ENCODE data around the gene ST6GALNAC3. TPM values are rescaled to one million over a fixed set of nuclear protein-coding genes. Genes with fewer than 3 reads are reported as not detected.

Gene ST6GALNAC3
- polyA plus RNA-seq (2011; rRNA removed) (1.2 and 1.7 TPM in 2 replicates), polyA plus RNA-seq (2017; fragmentation: RNase III; extraction: RNeasy Plus Mini Kit Qiagen cat#74134 plus additional on column Dnase treatment) (0.92 to 1.5 TPM (median 1.1 TPM) in 3 replicates), polyA minus RNA-seq (2011; rRNA and poly(A)+ RNA removed) (1.8 and 2.2 TPM in 2 replicates)
- 0.16 and 0.19 TPM in 2 replicates for polyA plus RNA-seq (2012; cell fraction: cytosol; rRNA removed)
- polyA plus RNA-seq (2012; cell fraction: nucleus; rRNA removed): 0.04 and 0.07 TPM in 2 replicates

DNA sequence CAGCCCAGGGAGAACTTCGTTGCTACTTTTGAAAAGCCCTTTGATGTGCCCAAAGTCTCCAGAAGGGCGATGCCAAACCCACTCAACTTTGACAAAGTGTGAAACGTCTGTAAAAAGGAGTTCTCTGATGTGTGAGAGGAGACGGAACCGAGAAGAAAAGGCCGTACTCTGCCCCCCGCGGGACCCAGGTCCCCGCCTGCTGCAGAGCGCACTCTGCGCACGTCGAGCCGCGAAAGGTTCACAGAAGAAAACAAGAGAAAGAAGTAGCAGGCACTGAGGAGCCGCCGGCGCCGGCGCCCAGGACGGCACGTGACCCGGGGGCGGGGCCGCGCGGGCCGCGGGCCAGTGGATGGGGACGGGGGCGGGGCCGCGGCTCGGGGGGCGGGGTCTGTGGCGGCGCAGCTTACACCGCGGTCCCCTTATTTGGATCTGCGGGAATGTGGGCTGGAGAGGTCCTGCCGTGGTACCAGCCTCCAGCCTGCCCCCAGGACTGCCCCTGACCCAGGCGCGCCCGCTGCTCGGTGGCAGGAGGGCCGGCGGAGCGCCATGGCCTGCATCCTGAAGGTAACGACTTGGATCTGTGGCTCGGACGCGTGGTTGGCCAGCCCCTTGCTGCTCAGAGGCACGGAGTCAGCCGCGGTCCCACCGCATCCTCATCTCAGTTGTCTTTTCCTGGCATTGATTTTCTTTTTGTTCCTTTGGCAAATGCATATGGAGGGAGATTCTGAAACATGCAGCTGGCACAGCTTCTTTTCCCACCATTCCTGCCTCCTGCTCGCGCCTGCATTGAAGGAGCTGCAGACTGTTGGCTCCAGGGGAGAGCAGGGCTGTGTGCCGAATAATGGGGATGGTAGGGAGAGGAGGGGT is at the start of gene ST6GALNAC3:
Gene ST6GALNAC3 (plus strand): TSS at position 426 of the 867 bp plus-strand sequence.
- DNase-seq (ENCODE audit: low read depth in 1 of 2, low spot score in 1 of 2) (peak; percentile 32 to 44), ATAC-seq (peak; percentile 90 to 96), FAIRE-seq (no peak)
- Histone ChIP-seq H3K4me2 (peak within 1 kb of the TSS; percentile 83), H3K4me1 (peaks cover 16% of the 10 kb centered on the region; the same call in 2 of the 3 replicates), H3K27ac (peak within 1 kb of the TSS; percentile 63 to 82; a peak in 5 of 6 replicates), H3K4me3 (peak within 1 kb of the TSS; percentile 62), H3K9me3 (no peaks in the 10 kb centered on the region)
- ChIA-PET CTCF (no interaction called here), POLR2A (no interaction called here)
- TF ChIP-seq, protein P1, sequence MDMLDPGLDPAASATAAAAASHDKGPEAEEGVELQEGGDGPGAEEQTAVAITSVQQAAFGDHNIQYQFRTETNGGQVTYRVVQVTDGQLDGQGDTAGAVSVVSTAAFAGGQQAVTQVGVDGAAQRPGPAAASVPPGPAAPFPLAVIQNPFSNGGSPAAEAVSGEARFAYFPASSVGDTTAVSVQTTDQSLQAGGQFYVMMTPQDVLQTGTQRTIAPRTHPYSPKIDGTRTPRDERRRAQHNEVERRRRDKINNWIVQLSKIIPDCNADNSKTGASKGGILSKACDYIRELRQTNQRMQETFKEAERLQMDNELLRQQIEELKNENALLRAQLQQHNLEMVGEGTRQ (IDR thresholded peaks at IDR 0.05): peak; percentile 41
- TF ChIP-seq TP53 (CRISPR knock-in tag; IDR thresholded peaks at IDR 0.05) (no peak), CEBPB (IDR thresholded peaks at IDR 0.05) (no peak), JUN (IDR thresholded peaks at IDR 0.05) (peak in 1 of 2 experiments; percentile 26; a peak in 1 of 5 replicates), BHLHE40 (IDR thresholded peaks at IDR 0.05; ENCODE audit: low read depth, low read length) (peak; percentile 37; the same call in 1 of the 2 replicates), POLR2A (IDR thresholded peaks at IDR 0.05; ENCODE audit: low read length) (peak; percentile 36)
- 6% methylated on average over 33 of the region's 59 CpGs for WGBS (ENCODE audit: missing lambda C conversion rate)

DNA sequence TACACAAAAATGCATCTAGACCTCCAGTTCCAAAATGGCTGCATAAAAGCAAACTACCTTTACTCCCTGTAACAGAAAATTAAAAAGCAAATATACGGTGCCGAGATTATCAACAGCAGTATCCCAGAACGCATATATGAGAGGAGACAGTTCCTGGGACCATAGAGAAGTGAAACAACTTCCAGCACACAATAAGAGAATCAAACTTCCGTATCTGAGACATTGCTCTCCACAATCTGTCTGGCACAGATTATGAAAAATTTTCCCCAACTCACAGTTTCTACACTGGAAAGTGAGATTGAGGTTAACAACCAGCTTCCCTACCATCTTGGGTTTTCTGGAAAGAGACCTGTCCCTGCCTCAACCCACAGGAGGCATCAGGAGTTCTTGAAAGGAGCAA is 47.2 kb upstream of the ST6GALNAC3 start:
- 22% methylated on average over 4 of the region's 4 CpGs for WGBS (ENCODE audit: missing lambda C conversion rate)
- CTCF ChIA-PET: no interaction called here
- ATAC-seq (no peak), FAIRE-seq (no peak), DNase-seq (ENCODE audit: low read depth in 1 of 2, low spot score in 1 of 2) (no peak)
- TF ChIP-seq PHF8 (IDR thresholded peaks at IDR 0.05; ENCODE audit: borderline replicate concordance, low read depth) (no peak), CHD2 (IDR thresholded peaks at IDR 0.05; ENCODE audit: low read length, partially characterized antibody) (no peak), GATA3 (IDR thresholded peaks at IDR 0.05; ENCODE audit: borderline replicate concordance) (no peak), MYC (IDR thresholded peaks at IDR 0.05; ENCODE audit: borderline replicate concordance, low read length) (no peak), FOSB (CRISPR knock-in tag; IDR thresholded peaks at IDR 0.05) (no peak), SREBF2 (IDR thresholded peaks at IDR 0.05) (no peak)
- TF ChIP-seq, protein P2, sequence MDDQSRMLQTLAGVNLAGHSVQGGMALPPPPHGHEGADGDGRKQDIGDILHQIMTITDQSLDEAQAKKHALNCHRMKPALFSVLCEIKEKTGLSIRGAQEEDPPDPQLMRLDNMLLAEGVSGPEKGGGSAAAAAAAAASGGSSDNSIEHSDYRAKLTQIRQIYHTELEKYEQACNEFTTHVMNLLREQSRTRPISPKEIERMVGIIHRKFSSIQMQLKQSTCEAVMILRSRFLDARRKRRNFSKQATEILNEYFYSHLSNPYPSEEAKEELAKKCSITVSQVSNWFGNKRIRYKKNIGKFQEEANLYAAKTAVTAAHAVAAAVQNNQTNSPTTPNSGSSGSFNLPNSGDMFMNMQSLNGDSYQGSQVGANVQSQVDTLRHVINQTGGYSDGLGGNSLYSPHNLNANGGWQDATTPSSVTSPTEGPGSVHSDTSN (IDR thresholded peaks at IDR 0.05): no peak
- POLR2A ChIA-PET: no interaction called here
- Histone ChIP-seq H3K4me3 (no peak overlapping the region), H3K27ac (no peak overlapping the region), H3K9me3 (no peaks in the 10 kb centered on the region), H3K4me1 (no peaks in the 10 kb centered on the region), H3K4me2 (no peak overlapping the region)

DNA sequence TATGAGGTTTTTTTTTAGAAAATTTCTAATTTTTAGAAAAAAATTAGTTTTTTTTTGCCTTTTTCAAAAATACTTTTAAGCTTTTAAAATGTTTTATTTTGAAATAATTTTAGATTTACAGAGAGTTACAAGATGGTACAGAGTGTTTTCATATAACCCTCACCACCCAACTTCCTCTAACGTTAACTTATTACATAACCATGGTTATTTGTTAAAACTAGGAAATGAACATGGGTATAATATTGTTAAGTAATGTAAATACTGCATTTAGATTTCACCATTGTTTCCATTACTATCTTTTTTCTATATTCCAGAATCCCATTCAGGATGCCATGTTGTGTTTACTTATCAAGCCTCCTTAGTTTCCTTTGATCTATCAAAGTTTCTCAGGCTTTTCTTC is 45.2 kb upstream of the ST6GALNAC3 start:
- ATAC-seq (no peak), DNase-seq (ENCODE audit: low read depth in 1 of 2, low spot score in 1 of 2) (no peak), FAIRE-seq (no peak)
- Histone ChIP-seq H3K4me1 (no peaks in the 10 kb centered on the region), H3K4me3 (no peak overlapping the region), H3K9me3 (no peaks in the 10 kb centered on the region), H3K4me2 (no peak overlapping the region), H3K27ac (no peak overlapping the region)
- POLR2A ChIA-PET: no interaction called here
- CTCF ChIA-PET: no interaction called here
- WGBS (ENCODE audit: missing lambda C conversion rate): 37% methylated on average over 1 of the region's 1 CpG
- TF ChIP-seq EP300 (IDR thresholded peaks at IDR 0.05): no peak
- TF ChIP-seq, protein P3, sequence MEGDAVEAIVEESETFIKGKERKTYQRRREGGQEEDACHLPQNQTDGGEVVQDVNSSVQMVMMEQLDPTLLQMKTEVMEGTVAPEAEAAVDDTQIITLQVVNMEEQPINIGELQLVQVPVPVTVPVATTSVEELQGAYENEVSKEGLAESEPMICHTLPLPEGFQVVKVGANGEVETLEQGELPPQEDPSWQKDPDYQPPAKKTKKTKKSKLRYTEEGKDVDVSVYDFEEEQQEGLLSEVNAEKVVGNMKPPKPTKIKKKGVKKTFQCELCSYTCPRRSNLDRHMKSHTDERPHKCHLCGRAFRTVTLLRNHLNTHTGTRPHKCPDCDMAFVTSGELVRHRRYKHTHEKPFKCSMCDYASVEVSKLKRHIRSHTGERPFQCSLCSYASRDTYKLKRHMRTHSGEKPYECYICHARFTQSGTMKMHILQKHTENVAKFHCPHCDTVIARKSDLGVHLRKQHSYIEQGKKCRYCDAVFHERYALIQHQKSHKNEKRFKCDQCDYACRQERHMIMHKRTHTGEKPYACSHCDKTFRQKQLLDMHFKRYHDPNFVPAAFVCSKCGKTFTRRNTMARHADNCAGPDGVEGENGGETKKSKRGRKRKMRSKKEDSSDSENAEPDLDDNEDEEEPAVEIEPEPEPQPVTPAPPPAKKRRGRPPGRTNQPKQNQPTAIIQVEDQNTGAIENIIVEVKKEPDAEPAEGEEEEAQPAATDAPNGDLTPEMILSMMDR (IDR thresholded peaks at IDR 0.05): no peak
- no peak for TF ChIP-seq CBX8 (IDR thresholded peaks at IDR 0.05)
- no peak for TF ChIP-seq JUN (IDR thresholded peaks at IDR 0.05)
- TF ChIP-seq, protein P1 (IDR thresholded peaks at IDR 0.05): no peak
- TF ChIP-seq, protein P4, sequence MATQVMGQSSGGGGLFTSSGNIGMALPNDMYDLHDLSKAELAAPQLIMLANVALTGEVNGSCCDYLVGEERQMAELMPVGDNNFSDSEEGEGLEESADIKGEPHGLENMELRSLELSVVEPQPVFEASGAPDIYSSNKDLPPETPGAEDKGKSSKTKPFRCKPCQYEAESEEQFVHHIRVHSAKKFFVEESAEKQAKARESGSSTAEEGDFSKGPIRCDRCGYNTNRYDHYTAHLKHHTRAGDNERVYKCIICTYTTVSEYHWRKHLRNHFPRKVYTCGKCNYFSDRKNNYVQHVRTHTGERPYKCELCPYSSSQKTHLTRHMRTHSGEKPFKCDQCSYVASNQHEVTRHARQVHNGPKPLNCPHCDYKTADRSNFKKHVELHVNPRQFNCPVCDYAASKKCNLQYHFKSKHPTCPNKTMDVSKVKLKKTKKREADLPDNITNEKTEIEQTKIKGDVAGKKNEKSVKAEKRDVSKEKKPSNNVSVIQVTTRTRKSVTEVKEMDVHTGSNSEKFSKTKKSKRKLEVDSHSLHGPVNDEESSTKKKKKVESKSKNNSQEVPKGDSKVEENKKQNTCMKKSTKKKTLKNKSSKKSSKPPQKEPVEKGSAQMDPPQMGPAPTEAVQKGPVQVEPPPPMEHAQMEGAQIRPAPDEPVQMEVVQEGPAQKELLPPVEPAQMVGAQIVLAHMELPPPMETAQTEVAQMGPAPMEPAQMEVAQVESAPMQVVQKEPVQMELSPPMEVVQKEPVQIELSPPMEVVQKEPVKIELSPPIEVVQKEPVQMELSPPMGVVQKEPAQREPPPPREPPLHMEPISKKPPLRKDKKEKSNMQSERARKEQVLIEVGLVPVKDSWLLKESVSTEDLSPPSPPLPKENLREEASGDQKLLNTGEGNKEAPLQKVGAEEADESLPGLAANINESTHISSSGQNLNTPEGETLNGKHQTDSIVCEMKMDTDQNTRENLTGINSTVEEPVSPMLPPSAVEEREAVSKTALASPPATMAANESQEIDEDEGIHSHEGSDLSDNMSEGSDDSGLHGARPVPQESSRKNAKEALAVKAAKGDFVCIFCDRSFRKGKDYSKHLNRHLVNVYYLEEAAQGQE (IDR thresholded peaks at IDR 0.05): no peak
- no peak for TF ChIP-seq BHLHE40 (IDR thresholded peaks at IDR 0.05; ENCODE audit: low read depth, low read length)
- no peak for TF ChIP-seq RNF2 (IDR thresholded peaks at IDR 0.05; ENCODE audit: borderline replicate concordance, low read depth)
- no peak for TF ChIP-seq ZNF302 (CRISPR knock-in tag; IDR thresholded peaks at IDR 0.05)
- TF ChIP-seq, protein P5, sequence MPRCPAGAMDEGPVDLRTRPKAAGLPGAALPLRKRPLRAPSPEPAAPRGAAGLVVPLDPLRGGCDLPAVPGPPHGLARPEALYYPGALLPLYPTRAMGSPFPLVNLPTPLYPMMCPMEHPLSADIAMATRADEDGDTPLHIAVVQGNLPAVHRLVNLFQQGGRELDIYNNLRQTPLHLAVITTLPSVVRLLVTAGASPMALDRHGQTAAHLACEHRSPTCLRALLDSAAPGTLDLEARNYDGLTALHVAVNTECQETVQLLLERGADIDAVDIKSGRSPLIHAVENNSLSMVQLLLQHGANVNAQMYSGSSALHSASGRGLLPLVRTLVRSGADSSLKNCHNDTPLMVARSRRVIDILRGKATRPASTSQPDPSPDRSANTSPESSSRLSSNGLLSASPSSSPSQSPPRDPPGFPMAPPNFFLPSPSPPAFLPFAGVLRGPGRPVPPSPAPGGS (IDR thresholded peaks at IDR 0.05): no peak
- no peak for TF ChIP-seq HOXA7 (CRISPR knock-in tag; IDR thresholded peaks at IDR 0.05)
- no peak for TF ChIP-seq PHF8 (IDR thresholded peaks at IDR 0.05; ENCODE audit: borderline replicate concordance, low read depth)
- TF ChIP-seq TP53 (CRISPR knock-in tag; IDR thresholded peaks at IDR 0.05): no peak
- no peak for TF ChIP-seq FOSB (CRISPR knock-in tag; IDR thresholded peaks at IDR 0.05)

Data from A549 (cell line).